ENCODE results near the gene GTF3C4. TPM values are rescaled to one million over a fixed set of nuclear protein-coding genes. Genes with fewer than 3 reads are reported as not detected.

Gene GTF3C4
- total RNA-seq, 1 experiment from 2014 or later: 42.5 TPM

DNA sequence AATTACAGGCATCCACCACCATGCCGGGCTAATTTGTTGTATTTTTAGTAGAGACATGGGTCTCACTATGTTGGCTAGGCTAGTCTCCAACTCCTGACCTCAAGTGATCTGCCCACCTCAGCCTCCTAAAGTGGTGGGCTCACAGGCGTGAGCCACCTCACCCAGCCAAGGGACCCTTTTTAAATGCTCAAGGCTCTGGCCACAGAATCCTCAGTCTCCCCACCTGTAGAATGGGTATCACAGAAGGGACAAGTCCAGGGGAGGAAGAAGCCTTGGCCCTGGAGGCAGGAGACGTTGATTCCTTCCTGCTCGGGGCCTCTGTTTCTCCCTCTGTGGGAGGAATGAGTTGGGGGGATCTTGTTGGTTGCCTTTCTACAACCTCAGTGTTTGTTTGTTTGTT, 45.7 kb downstream of the GTF3C4 start:
- no peak overlapping the region for H2BK120ac ChIP-seq (ENCODE audit: low read depth, low read length, poor library complexity, severe bottlenecking)
- no peak overlapping the region for H3K56ac ChIP-seq (ENCODE audit: insufficient read length, low read depth, low read length)
- no peak overlapping the region for H3K4me2 ChIP-seq (ENCODE audit: insufficient read depth, insufficient read length, low read length)
- Mint-ChIP-seq H3K27me3 (ENCODE audit: low read depth) (peaks cover 27% of the 10 kb centered on the region), H3K36me3 (ENCODE audit: insufficient read depth in 1 of 3, low read depth in 3 of 3) (no peaks in the 10 kb centered on the region), H3K4me1 (no peaks in the 10 kb centered on the region), H3K27ac (no peak overlapping the region), H3K4me3 (no peak overlapping the region), H3K9me3 (no peaks in the 10 kb centered on the region; a peak in 1 of 5 replicates)
- no peak overlapping the region for H2BK5ac ChIP-seq (ENCODE audit: insufficient read length, low read length)
- H3K18ac ChIP-seq (ENCODE audit: insufficient read length, low read depth, low read length): no peak overlapping the region
- H4K91ac ChIP-seq (ENCODE audit: insufficient read length, low read depth, low read length): no peak overlapping the region
- no peak overlapping the region for H3K4ac ChIP-seq (ENCODE audit: low read depth, low read length)
- H3K23me2 ChIP-seq (ENCODE audit: insufficient read length, low read depth, low read length, poor library complexity, severe bottlenecking): no peaks in the 10 kb centered on the region
- no peaks in the 10 kb centered on the region for H3K79me2 ChIP-seq (ENCODE audit: insufficient read depth, low read length)
- H3K79me1 ChIP-seq (ENCODE audit: insufficient read depth, low read depth, low read length, poor library complexity, severe bottlenecking): no peaks in the 10 kb centered on the region
- H2BK12ac ChIP-seq (ENCODE audit: insufficient read length, low read depth, low read length): no peak overlapping the region
- H3T11ph ChIP-seq (ENCODE audit: low read length): no peak overlapping the region
- H3K23ac ChIP-seq (ENCODE audit: insufficient read length, low read depth, low read length): no peak overlapping the region
- no peak overlapping the region for H2BK20ac ChIP-seq (ENCODE audit: low read depth, low read length, poor library complexity, severe bottlenecking)
- H2BK15ac ChIP-seq (ENCODE audit: low read depth, low read length): no peak overlapping the region
- H3K27me3 ChIP-seq (ENCODE audit: insufficient read depth, low read length): no peaks in the 10 kb centered on the region
- H2AFZ ChIP-seq (ENCODE audit: low read length): no peak overlapping the region
- no peak overlapping the region for H4K5ac ChIP-seq (ENCODE audit: insufficient read length, low read depth, low read length)
- no peak overlapping the region for H3K9ac ChIP-seq (ENCODE audit: extremely low read depth, insufficient read length, low read length)
- TF ChIP-seq, protein P1, sequence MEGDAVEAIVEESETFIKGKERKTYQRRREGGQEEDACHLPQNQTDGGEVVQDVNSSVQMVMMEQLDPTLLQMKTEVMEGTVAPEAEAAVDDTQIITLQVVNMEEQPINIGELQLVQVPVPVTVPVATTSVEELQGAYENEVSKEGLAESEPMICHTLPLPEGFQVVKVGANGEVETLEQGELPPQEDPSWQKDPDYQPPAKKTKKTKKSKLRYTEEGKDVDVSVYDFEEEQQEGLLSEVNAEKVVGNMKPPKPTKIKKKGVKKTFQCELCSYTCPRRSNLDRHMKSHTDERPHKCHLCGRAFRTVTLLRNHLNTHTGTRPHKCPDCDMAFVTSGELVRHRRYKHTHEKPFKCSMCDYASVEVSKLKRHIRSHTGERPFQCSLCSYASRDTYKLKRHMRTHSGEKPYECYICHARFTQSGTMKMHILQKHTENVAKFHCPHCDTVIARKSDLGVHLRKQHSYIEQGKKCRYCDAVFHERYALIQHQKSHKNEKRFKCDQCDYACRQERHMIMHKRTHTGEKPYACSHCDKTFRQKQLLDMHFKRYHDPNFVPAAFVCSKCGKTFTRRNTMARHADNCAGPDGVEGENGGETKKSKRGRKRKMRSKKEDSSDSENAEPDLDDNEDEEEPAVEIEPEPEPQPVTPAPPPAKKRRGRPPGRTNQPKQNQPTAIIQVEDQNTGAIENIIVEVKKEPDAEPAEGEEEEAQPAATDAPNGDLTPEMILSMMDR (conservative IDR thresholded peaks at IDR 0.05): no peak
- H3K4me1 ChIP-seq (ENCODE audit: insufficient read depth, low read length): no peaks in the 10 kb centered on the region
- DNase-seq: no peak
- no peak overlapping the region for H3K14ac ChIP-seq (ENCODE audit: insufficient read depth, low read length)
- H3K9me3 ChIP-seq (ENCODE audit: control insufficient read depth, low read depth, low read length): no peaks in the 10 kb centered on the region
- H4K20me1 ChIP-seq (ENCODE audit: control insufficient read depth, insufficient read depth, insufficient read length): no peaks in the 10 kb centered on the region
- H3K27ac ChIP-seq (ENCODE audit: insufficient read length, low read depth, low read length): no peak overlapping the region
- no CpG with 5 or more reads among the region's 4 CpGs for WGBS (ENCODE audit: extremely low coverage, insufficient read length, low lambda C conversion rate)
- no peak overlapping the region for H4K8ac ChIP-seq (replicated peaks; ENCODE audit: insufficient read length, low read depth, low read length)
- H2AK5ac ChIP-seq (ENCODE audit: insufficient read length, low read length): no peak overlapping the region

Measured in H9 (cell line).